ENCODE measurements around the gene PITRM1.

PITRM1 gene

DNA sequence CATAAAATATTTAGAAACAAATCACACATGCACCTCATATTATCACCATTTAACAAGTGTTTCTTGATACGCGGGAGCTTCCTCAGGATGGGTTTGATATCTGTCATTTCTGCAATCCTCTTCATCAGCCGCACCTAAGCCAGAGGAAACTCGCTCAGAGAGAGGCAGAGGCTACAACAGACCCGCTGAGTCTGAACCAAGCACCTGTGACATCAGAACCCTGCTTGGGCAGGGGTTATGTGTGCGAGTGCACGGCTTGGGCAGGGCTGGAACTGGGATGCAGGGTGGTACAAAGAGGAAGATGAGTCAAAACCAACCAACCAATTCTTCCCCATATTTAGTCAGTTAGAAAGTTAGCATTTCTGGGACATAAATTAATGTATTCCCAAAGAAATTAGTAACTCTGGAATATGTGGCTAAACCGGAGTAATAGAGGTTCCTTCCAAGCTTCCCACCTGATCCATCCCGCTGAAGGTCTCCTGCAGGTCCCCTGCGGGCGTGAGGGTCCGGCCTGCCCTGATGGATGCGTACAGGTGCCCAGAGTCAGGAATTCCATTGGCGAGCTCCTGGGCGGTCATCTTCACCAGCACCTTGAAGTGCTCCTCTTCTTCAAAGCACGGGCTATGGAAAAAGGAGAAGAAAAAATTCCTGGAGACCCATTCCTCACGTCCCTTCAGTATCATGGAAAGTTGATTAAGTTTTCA lies 25.3 kb downstream of the PITRM1 start:
- no peak overlapping the region for H3K4me3 ChIP-seq (ENCODE audit: low read length)
- DNase-seq (ENCODE audit: low read depth) = no peak
- TF ChIP-seq CTCF (IDR thresholded peaks at IDR 0.05; ENCODE audit: insufficient read depth, low read depth, low read length, missing control alignments) = no peak

- no peak for DNase-seq (ENCODE audit: low read depth)
- no peak for TF ChIP-seq CTCF (IDR thresholded peaks at IDR 0.05; ENCODE audit: insufficient read depth, low read depth, low read length, missing control alignments)
- no peak overlapping the region for H3K4me3 ChIP-seq (ENCODE audit: low read length)
Observed at GRCh38 chr10:3146289-3146688, 26.3 kb downstream of the PITRM1 start.

DNA sequence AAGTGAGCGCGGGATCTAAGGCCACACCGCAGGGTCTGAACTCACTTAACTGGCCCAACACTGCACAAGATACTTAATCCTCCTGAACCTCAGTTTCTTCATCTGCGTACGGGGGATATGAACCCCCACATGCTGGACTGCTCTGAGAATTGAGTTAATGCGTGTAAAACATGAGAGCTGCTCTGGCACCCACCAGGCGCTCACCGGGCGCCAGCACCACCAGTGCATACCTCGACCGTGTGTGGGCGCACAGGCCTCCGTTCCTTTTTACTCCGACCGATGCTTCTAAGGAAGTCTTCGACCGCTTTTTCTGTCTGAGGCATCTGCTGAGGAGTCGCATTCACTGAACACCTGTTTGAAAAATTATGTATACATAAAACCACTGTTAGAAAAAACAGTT lies 27.2 kb downstream of the PITRM1 start:
- DNase-seq (ENCODE audit: low read depth) = no peak
- no peak overlapping the region for H3K4me3 ChIP-seq (ENCODE audit: low read length)
- TF ChIP-seq CTCF (IDR thresholded peaks at IDR 0.05; ENCODE audit: insufficient read depth, low read depth, low read length, missing control alignments) = no peak

GRCh38 chr10:3143791-3144434 lies 28.7 kb downstream of the PITRM1 start:
- no peak for TF ChIP-seq CTCF (IDR thresholded peaks at IDR 0.05; ENCODE audit: insufficient read depth, low read depth, low read length, missing control alignments)
- DNase-seq (ENCODE audit: low read depth) = no peak
- no peak overlapping the region for H3K4me3 ChIP-seq (ENCODE audit: low read length)

GRCh38 chr10:3143366-3143765 lies 29.2 kb downstream of the PITRM1 start:
- no peak for TF ChIP-seq CTCF (IDR thresholded peaks at IDR 0.05; ENCODE audit: insufficient read depth, low read depth, low read length, missing control alignments)
- DNase-seq (ENCODE audit: low read depth) = no peak
- H3K4me3 ChIP-seq (ENCODE audit: low read length) = no peak overlapping the region

GRCh38 chr10:3142146-3142875 lies 30.3 kb downstream of the PITRM1 start:
- no peak overlapping the region for H3K4me3 ChIP-seq (ENCODE audit: low read length)
- no peak for DNase-seq (ENCODE audit: low read depth)
- no peak for TF ChIP-seq CTCF (IDR thresholded peaks at IDR 0.05; ENCODE audit: insufficient read depth, low read depth, low read length, missing control alignments)
